ENCODE data around the gene TEX26. TPM values are rescaled to one million over a fixed set of nuclear protein-coding genes. Genes with fewer than 3 reads are reported as not detected.

Gene TEX26
- total RNA-seq, 3 donors from 2014 or later (not counting 1 experiment from before 2014, with no cell fraction given), result not detected

- H3K27ac ChIP-seq (ENCODE audit: low read length), result no peak overlapping the region
- H3K27me3 ChIP-seq (ENCODE audit: control insufficient read depth, insufficient read depth, low read length), result no peaks in the 10 kb centered on the region
- no peaks in the 10 kb centered on the region for H3K4me1 ChIP-seq (ENCODE audit: control insufficient read depth, insufficient read depth, low read length)
- DNase-seq (no peak), ATAC-seq (no peak)
- no peak overlapping the region for H3K4me3 Mint-ChIP-seq
- TF ChIP-seq CTCF (IDR thresholded peaks at IDR 0.05), result no peak
- intact Hi-C loops (cut with micrococcal nuclease), result no loop called here
- H3K4me1 Mint-ChIP-seq, result no peaks in the 10 kb centered on the region
- H3K36me3 ChIP-seq (ENCODE audit: control insufficient read depth, insufficient read depth, low read length), result no peaks in the 10 kb centered on the region
- no peaks in the 10 kb centered on the region for H3K36me3 Mint-ChIP-seq
- H3K4me3 ChIP-seq (ENCODE audit: low read length), result no peak overlapping the region
- H3K9me3 ChIP-seq (ENCODE audit: control insufficient read depth, insufficient read depth, low read length), result no peaks in the 10 kb centered on the region
- H3K9me3 Mint-ChIP-seq, result no peaks in the 10 kb centered on the region
- WGBS (ENCODE audit: insufficient coverage), result 86% methylated on average over 12 of the region's 13 CpGs
- H3K27ac Mint-ChIP-seq, result no peak overlapping the region
- peaks cover 17 to 47% of the 10 kb centered on the region in 2 donors for H3K27me3 Mint-ChIP-seq (ENCODE audit: low read depth in 2 of 2)
Measured at GRCh38 chr13:31022288-31022895, 89.9 kb downstream of the TEX26 start.

GRCh38 chr13:31022928-31023530 lies 90.6 kb downstream of the TEX26 start:
- Mint-ChIP-seq H3K36me3 (no peaks in the 10 kb centered on the region), H3K27me3 (ENCODE audit: low read depth in 2 of 2) (peaks cover 17 to 46% of the 10 kb centered on the region in 2 donors), H3K9me3 (no peaks in the 10 kb centered on the region), H3K27ac (no peak overlapping the region), H3K4me3 (no peak overlapping the region), H3K4me1 (no peaks in the 10 kb centered on the region)
- H3K27ac ChIP-seq (ENCODE audit: low read length), result no peak overlapping the region
- H3K4me3 ChIP-seq (ENCODE audit: low read length), result no peak overlapping the region
- no peaks in the 10 kb centered on the region for H3K9me3 ChIP-seq (ENCODE audit: control insufficient read depth, insufficient read depth, low read length)
- no peak for TF ChIP-seq CTCF (IDR thresholded peaks at IDR 0.05)
- intact Hi-C loops (cut with micrococcal nuclease), result no loop called here
- H3K27me3 ChIP-seq (ENCODE audit: control insufficient read depth, insufficient read depth, low read length), result no peaks in the 10 kb centered on the region
- no CpG with 5 or more reads among the region's 2 CpGs for WGBS (ENCODE audit: insufficient coverage)
- no peak for ATAC-seq
- no peak for DNase-seq
- H3K36me3 ChIP-seq (ENCODE audit: control insufficient read depth, insufficient read depth, low read length), result no peaks in the 10 kb centered on the region
- no peaks in the 10 kb centered on the region for H3K4me1 ChIP-seq (ENCODE audit: control insufficient read depth, insufficient read depth, low read length)

Other genes with a start within 250 kb of the TEX26 start
- gene ALOX5AP, start 197.1 kb upstream of the TEX26 start, total RNA-seq, result 100 to 1,000 TPM in 2 of 3 donors, 10 to 100 TPM in 1; 83.9 to 150 (median 114) TPM
- not detected for gene MEDAG, start 26.4 kb upstream of the TEX26 start, total RNA-seq
- gene HSPH1, start 229.2 kb downstream of the TEX26 start, total RNA-seq, result 10 to 100 TPM; 51.2 to 81.6 (median 75.4) TPM